ENCODE results near the gene DCAF10.

DNA sequence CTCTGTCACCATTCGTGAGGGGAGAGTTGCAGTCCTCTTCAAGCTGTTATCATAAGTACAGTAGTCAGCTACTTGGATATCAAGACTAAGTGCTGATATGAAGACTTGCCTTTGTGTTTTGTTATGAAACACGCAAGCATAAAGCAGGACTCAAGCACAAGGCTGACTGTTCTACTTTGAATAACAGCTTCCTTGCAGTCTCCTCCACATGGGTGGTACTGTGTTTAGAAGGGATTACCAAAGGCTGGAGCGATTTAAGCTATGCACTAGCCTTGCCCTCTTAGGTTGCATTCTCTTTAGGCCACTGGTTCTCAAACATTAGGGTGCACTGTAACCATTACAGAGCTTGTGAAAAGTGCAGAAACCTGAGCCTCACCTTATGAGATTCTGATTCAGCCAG is 61.9 kb downstream of the DCAF10 start:
- TF ChIP-seq CHD1 (IDR thresholded peaks at IDR 0.05; ENCODE audit: low read depth, low read length) = no peak
- TF ChIP-seq, protein P1, sequence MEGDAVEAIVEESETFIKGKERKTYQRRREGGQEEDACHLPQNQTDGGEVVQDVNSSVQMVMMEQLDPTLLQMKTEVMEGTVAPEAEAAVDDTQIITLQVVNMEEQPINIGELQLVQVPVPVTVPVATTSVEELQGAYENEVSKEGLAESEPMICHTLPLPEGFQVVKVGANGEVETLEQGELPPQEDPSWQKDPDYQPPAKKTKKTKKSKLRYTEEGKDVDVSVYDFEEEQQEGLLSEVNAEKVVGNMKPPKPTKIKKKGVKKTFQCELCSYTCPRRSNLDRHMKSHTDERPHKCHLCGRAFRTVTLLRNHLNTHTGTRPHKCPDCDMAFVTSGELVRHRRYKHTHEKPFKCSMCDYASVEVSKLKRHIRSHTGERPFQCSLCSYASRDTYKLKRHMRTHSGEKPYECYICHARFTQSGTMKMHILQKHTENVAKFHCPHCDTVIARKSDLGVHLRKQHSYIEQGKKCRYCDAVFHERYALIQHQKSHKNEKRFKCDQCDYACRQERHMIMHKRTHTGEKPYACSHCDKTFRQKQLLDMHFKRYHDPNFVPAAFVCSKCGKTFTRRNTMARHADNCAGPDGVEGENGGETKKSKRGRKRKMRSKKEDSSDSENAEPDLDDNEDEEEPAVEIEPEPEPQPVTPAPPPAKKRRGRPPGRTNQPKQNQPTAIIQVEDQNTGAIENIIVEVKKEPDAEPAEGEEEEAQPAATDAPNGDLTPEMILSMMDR (IDR thresholded peaks at IDR 0.05; ENCODE audit: control extremely low read depth in 1 of 3, insufficient read depth in 1 of 3, low read depth in 1 of 3, low read length in 3 of 3) = no peak
- no peak for TF ChIP-seq POLR2A (IDR thresholded peaks at IDR 0.05; ENCODE audit: control extremely low read depth in 1 of 2, low read depth in 2 of 2, low read length in 2 of 2)
- TF ChIP-seq RAD21 (IDR thresholded peaks at IDR 0.05 in 1 of 2, conservative IDR thresholded peaks at IDR 0.05 in 1 of 2; ENCODE audit: low read depth in 2 of 2, low read length in 2 of 2) = no peak
- TF ChIP-seq, protein P2, sequence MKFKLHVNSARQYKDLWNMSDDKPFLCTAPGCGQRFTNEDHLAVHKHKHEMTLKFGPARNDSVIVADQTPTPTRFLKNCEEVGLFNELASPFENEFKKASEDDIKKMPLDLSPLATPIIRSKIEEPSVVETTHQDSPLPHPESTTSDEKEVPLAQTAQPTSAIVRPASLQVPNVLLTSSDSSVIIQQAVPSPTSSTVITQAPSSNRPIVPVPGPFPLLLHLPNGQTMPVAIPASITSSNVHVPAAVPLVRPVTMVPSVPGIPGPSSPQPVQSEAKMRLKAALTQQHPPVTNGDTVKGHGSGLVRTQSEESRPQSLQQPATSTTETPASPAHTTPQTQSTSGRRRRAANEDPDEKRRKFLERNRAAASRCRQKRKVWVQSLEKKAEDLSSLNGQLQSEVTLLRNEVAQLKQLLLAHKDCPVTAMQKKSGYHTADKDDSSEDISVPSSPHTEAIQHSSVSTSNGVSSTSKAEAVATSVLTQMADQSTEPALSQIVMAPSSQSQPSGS (IDR thresholded peaks at IDR 0.05; ENCODE audit: low read length) = no peak
- TF ChIP-seq, protein P3, sequence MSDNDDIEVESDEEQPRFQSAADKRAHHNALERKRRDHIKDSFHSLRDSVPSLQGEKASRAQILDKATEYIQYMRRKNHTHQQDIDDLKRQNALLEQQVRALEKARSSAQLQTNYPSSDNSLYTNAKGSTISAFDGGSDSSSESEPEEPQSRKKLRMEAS (IDR thresholded peaks at IDR 0.05) = no peak
- no peak for TF ChIP-seq EZH2 (IDR thresholded peaks at IDR 0.05; ENCODE audit: low read depth, low read length, severe bottlenecking)
- no peak for TF ChIP-seq EP300 (IDR thresholded peaks at IDR 0.05; ENCODE audit: borderline replicate concordance in 1 of 2, low read depth in 2 of 2, low read length in 2 of 2)
- TF ChIP-seq SIX5 (IDR thresholded peaks at IDR 0.05; ENCODE audit: low read depth, low read length) = no peak
- TF ChIP-seq, protein P4, sequence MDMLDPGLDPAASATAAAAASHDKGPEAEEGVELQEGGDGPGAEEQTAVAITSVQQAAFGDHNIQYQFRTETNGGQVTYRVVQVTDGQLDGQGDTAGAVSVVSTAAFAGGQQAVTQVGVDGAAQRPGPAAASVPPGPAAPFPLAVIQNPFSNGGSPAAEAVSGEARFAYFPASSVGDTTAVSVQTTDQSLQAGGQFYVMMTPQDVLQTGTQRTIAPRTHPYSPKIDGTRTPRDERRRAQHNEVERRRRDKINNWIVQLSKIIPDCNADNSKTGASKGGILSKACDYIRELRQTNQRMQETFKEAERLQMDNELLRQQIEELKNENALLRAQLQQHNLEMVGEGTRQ (IDR thresholded peaks at IDR 0.05; ENCODE audit: low read length) = no peak
- no peak for TF ChIP-seq KDM1A (IDR thresholded peaks at IDR 0.05; ENCODE audit: borderline replicate concordance, low read length)
- no peak for TF ChIP-seq NRF1 (IDR thresholded peaks at IDR 0.05; ENCODE audit: low read depth, low read length)
- no peak for TF ChIP-seq RNF2 (IDR thresholded peaks at IDR 0.05; ENCODE audit: borderline replicate concordance, low read depth, low read length, missing control alignments, poor library complexity, severe bottlenecking)
- no peak for TF ChIP-seq POLR2AphosphoS5 (IDR thresholded peaks at IDR 0.05; ENCODE audit: low read depth, low read length)

Data from H1 (cell line).